ENCODE data around the gene ARL15. TPM values are rescaled to one million over a fixed set of nuclear protein-coding genes. Genes with fewer than 3 reads are reported as not detected.

The ARL15 gene
- total RNA-seq, 1 donor from 2014 or later, result 20.2 TPM

DNA sequence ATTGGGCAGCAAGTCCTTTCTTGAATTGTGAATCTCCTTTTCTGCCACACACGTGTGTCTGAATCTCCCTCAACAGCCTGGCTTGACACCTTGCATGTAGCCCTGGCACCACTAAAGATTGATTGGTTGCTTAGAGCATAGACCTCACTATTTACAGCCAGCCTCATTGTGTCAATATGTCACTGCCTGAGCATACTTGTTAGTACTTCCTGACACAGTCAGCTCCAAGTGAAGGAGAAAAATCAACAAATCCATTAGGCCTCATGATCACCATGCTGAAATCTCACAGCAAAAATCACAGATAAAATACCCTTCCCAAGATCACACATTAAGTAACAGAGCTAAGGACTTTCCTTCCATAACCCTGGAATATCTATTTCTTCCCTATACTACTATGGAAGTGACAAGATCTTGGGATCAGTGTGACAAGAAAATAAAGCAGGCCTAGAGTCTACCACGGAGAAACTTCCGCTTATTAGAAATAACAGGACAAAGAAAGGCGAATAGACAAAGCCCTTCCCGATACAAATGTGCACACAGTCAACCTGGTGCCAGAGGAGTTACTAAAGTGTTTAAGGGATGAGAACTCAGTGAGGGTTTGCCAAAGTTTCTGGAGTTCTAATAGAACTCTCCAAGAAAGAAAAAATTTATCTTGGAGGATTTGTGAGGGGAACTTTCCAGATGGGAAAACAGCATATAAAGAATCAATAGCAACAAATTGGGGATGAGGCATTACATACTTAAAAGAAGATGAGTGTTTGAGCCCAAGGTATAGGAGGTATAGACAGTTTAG lies 5.6 kb upstream of the ARL15 start:
- DNase-seq (ENCODE audit: low spot score), result no peak

DNA sequence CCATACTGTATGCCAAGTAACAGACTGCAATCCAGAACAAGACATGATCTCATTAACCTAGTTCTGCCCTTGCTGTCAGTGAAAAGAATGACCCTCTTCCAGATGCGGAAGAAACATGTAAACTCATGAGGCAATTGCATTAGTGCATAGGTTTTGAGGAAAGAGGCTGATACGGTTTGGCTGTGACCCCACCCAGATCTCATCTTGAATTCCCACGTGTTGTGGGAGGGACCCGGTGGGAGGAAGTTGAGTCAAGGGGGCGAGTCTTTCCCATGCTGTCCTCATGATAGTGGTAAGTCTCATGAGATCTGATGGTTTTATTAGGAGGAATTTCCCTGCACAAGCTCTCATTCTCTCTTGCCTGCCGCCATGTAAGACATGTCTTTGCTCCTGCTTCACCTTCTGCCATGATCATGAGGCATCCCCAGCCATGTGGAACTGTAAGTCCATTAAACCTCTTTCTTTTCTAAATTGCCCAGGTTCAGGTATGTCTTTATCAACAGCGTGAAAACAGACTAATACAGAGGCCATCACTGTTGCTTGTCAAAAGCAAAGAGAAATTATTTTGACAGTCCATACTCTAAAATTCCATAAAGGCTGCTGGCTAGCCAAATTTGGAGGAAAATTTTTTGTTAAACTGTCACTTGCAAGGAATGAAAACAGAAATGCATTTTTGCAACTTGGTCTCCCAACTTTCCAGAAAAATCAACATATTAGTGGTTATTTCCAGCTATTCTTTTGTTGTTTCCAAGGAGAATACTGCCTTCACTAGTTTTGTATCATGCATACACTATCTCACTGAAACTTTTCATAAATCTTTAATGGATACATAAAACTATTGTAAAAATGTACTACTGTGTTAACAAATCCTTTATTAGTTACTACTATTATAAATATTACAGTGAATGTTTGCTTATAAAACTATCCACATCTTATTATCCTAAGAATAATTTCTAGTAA lies 3.2 kb upstream of the ARL15 start:
- DNase-seq (ENCODE audit: low spot score), result no peak

DNA sequence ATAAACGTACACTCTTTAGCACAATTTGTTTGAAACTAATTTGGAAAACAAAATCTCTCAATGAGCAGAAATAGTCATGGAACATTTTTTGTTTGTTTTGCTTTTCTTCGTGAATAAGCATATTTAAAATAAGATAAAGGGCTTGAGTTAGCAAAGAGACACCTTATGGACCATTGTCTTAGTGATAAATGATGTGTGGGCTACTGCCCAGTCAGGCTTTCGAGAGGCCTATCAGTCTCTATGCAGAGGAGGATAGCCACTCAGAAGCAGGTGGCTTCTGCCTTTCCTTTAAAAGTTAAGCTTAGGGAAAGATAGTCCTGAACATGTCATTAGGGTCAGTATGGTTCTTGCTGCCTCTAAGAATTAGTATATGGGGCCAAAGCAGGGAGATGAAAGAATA lies 2.1 kb upstream of the ARL15 start:
- DNase-seq (ENCODE audit: low spot score), result no peak

DNA sequence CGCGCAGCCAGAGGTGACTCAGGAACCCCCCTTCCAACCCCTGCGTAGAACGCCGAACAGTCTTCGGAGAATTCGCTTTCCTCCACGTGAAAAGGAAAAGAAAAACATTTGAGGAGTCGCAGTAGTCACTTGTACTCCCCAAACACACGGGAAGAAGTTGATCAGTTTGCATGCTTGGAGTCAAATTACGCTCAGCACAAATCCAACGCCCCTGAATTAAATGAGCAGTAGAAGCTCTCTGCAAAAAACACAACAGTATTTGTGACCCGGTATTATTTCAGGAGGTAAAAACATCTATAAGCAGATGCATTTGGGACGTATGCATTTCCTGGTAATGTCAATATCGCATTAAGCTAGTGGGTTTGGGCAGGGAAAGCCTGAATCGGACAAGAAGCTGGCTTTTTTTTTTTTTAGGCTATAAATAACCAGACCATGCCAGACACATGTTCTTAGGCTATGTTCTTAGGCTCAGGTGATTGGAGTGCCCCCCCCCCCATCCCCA lies 854 bp upstream of the ARL15 start:
- DNase-seq (ENCODE audit: low spot score), result peak; percentile 53

DNA sequence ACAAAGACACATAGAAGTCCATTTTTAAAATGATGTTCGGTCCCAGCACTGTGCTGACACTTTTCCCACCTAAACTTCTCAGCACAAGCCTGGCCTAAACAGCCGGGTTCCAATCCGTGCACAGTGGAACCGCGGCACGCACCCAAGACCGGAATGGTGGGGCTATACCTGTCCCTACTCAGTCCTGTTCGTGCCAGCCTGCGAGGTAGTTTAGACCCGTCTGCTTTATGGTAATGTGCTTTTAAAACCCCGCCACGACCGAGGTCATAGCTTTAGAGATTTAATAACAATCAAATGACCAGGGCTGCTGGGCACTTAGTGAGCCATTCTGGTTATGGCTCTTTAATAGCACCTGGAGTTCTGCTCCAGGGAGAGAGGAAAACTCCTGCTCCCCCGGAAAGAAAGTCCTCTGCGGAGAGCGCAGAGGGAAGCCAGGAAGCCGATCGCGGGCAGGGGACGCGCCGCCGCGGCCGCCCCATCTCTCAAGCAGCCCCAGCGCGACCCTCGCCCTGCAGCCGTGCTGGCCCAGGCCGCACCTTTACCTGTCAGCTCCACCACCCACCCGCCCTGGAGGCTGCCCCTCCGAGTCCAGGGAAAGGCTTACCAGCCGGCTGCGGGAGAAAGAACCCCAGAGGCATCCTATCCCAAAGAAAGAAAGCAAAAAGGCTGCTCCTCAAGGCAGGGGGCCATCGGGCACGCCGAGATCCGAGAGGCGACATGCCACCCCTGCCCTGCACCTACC lies 511 bp downstream of the ARL15 start:
- no peak for DNase-seq (ENCODE audit: low spot score)

DNA sequence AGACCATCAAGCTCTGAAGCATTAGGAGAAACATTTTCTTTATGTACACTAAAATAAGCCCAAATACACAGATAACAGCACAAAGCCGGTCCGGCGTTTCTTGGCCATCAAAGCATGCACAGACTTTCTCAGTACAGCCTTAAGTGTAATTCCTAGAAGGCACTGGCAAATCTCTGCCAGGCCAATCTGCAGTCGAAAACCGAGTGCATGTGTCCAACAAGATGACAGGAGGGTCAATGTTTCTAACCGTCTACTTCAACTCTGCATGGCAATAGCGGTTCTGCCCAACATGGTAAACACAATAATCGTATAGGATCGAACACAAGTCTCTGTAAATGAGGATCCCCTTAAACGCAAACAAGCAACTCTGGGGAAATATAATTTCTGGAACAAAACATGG lies 1.1 kb downstream of the ARL15 start:
- DNase-seq (ENCODE audit: low spot score), result peak; percentile 57

DNA sequence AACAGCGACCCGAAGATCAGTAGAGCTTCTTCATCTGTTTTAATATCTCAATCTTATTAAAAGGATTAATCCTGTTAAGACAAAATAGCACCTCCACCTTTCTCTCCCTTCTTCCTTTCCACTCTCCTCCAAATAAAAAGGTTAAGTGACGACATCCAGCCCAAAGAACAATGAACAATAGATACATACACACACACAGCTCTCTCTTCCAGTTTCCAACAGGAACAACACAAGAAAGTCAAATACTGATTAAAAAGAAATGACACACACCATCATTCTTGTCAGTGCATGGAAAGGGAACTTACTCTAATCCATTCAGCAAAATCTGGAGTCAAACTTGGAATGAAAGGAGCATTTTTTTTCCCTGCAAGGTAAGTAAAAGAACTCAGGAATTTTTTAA lies 2.8 kb downstream of the ARL15 start:
- no peak for DNase-seq (ENCODE audit: low spot score)

DNA sequence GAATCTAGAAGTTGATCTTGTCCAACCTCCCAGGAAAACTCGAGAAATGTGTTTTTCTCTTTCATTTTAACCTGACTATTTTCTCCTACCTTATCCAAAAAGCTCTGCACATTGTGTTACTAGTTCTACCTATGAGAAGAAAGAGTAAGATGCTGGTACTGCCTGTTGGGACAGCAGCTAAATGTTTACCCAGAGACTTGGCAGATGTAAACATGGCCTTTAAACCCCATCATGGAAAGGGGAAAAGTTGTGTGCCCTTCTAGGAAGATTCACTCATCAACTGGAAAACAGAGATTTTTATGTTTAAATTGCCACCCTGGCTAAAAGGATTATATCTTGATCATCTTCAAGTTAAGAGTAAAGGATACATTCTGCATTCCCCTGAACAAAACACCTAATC lies 3.5 kb downstream of the ARL15 start:
- no peak for DNase-seq (ENCODE audit: low spot score)

DNA sequence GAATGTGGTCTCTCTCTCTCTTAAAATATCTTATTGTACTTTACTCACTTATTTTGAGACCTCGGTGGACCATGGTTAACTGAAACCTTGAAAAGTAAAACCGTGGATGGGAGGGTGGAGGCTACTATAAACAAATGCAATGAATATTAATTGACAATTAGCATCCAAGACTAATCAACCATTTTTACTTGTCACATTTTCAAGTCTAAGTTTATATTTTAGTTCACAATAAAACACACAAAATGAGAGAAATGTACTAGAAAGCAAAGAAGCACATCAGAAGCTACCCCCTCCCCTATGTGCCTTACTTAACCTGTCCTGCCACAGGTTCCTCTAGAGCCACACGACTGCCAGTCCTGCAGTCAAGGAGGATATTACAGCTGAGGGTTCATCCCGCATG lies 4.6 kb downstream of the ARL15 start:
- DNase-seq (ENCODE audit: low spot score), result no peak

DNA sequence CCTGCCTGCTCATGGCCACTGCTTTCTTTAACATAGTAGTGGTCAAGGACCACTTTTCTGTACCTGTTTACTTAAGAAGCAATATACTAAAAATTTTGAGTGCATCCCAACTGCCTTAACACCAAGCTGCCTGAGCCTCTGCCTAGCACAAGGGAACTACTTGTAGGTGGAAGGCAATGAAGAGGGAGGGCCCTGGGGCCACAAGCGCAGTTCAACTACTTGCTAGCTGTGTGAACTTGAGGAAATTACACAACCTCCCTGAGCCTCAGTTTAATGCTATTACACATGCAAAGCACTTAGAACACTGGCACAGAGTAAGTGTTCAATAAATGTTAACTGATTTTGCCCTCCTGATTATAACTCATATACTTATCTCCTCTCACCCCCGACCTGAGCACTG lies 6.3 kb downstream of the ARL15 start:
- no peak for DNase-seq (ENCODE audit: low spot score)

DNA sequence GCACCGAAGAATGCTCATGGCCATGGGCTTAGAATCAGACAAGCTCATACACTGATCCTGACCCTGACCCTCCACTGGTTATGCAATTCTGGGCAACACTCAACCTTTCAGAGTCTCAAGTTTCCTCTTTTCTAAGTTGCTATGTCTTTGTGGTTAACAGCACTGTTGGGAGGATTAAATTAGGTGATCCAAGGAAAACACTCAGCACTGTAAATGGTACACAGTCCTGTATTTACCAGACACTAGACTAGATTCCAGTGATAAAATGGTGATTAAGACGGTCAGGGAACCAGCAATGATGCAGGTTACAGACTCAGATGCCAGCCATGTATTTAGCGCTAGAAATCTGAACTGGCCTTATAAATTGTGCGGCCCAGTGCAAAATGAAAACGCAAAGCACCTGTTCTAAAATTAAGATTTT lies 8.1 kb downstream of the ARL15 start:
- no peak for DNase-seq (ENCODE audit: low spot score)

DNA sequence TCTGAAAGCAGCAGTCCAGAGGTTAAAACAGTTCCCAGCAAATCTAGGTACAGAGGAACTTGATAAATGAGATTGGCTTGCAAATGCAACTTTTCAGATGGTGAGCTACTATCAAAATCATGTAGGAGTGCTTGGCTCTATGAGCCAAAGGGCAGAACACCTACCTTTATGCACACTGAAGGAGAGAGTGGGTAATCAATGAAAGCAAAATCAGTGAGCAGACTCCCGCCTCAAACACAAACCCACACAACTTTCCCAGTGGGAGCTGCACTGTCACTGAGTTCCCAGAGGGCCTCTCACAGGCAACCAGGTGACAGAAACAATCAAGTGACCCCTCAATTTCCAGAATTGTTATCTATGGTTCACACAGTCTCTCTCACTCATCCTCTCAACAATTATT lies 8.5 kb downstream of the ARL15 start:
- DNase-seq (ENCODE audit: low spot score), result no peak

DNA sequence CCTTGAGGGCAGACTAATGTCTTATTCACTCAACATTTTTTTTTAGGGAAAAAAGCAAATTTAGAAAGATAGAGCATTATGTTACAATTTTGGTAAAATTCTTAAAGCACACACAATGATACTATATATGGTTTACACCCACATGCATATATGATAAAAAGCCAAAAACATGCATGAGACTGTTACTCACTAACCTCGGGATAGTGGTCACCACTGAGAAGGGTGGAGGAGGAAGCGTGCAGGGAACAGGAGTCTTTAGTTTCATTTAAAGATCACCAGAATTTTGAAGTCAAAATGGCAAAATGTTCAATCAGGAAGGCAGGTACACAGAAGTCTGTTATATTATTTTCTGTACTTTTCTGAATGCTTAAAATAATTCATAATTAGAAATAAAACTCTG lies 9.2 kb downstream of the ARL15 start:
- no peak for DNase-seq (ENCODE audit: low spot score)

DNA sequence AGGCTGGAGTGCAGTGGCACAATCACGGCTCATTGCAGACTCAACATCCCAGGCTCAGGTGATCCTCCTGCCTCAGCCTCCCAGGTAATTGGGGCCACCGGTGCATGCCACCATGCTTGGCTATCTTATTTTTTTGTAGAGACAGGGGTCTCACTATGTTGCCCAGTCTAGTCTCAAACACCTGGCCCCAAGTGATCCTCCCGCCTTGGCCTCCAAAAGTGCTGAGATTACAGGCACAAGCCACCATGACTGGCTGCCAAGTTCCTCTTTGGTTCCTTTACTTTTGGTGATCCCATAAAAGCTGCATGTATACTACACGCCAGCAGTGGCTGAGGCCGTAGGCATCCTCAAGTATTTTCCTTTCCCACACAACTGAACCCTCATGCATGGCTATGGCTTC lies 11.4 kb downstream of the ARL15 start:
- DNase-seq (ENCODE audit: low spot score), result no peak

DNA sequence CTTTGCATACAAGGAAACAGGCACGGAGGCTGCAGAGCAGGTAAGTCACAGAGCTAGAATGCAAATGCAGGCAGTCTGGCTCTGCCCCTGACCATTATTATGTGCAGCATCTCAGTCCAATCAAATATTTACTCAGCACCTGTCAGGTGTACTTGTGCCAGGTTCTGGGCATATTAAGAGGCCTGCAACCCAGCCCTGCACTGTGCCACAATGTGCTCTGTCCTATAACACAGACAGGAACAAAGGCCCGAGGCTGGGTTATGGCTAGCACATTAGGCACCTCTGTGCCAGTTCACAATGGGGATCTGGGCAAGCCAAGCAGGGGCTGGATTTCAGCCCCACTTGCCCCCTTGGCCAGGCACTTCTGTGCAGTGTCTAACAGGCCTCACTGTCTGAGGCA lies 14.0 kb downstream of the ARL15 start:
- no peak for DNase-seq (ENCODE audit: low spot score)

DNA sequence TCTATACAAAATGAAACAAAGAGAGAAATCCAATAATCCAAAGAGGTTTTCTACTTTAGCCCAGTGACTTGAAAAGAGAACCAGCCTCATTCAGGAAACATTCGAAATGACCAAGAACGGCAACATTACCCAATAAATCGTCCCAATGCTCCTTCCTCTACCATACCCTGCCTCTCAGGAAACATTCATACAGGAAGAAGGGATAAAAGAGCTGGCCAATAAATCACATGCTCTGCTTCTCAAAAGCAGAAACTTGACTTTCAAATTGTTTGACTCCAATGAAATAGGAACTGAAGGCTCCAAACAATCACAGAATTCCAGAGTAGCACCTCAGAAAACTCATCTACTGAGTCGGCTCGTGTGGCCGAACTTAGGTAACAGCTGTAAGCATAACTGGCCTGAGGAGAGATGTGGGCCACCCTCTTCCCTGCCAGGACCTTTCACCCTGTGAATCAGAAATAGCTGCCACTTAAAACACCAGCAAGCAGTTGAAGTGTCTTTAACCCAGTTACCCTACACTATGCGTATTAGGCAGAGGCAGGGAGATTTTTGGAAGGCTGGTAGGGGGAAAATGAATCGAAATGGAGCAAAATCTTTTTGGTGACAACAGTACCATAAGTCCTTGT lies 14.6 kb downstream of the ARL15 start:
- DNase-seq (ENCODE audit: low spot score), result peak; percentile 12

DNA sequence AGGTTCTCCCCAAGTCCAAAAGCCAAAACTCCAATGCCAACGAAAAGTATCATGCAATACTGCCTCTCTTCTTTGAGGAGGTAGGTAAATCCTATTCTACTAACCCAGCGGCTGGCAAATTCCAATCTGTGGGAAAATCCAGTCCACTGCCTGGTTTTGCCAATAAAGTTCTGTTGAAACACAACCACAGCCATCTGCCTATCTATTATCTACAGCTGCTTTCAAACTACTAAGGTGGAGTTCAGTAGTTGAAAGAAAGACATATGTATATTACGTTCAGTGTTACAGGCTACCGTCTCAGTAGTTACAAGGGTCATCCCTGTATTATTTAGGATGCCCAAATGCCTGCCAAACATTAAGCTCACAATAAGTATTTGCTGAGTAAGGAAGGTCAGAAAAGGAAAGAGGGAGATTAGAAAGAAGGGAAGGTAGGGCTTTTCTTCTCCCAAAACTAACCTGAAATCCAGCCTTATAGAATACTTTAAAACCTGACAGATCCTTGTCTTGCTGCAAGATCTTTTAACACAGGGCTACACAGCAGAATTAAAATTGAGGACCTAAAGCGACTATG lies 16.2 kb downstream of the ARL15 start:
- DNase-seq (ENCODE audit: low spot score), result no peak

DNA sequence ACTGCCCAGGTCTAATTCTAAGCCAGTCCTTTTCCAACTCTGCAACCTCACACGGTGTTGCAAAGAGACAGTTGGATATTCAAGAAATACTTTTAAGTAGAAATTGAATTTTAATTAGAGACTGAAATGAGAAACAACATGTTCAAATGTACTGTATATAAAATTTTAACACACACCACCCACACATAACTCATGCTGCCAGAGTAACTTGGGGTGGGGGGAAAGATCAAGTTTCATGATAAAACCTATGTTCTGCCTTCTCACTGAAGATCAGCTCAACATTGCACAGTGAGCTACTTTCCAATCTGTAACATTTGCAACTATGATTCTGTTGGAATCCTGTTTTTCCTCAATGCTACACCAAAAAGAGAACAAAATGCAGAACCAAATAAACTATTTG lies 17.5 kb downstream of the ARL15 start:
- no peak for DNase-seq (ENCODE audit: low spot score)

DNA sequence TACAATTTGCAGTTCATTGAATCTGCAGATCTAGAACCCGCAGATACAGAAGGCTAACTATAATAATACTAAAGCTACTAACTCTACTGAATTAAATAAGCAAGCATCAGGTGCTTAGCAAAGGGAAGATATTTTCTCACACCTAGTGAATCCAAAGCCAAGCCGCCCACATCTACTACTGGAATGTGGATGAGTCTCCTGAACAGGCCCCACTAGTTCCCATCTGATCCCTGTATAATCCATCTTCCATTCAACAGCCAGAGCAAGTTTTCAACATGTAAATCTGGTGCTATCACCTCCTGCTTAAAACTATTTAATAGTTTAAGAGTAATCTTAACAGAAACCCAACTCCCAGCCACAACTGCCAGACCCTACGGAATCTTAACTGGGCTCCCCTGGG lies 18.9 kb downstream of the ARL15 start:
- DNase-seq (ENCODE audit: low spot score), result no peak

DNA sequence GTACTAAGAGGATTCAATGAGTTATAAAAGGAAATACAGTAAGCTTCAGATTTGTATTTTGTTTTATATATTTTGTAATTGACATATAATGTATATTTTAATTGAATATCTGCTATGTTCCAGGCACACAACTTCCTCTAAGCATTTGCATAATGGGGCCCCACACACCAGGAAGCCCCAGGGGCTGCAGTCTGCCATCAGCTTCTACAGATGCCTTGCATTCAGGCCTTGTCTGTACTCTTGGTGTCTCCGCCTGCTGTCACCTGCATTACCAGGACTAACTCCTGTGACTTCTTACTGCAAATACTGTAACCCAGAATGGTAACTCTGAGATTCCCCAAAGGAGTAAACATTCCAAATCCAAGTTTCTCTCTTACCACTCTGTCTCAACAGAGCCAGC lies 20.6 kb downstream of the ARL15 start:
- no peak for DNase-seq (ENCODE audit: low spot score)

DNA sequence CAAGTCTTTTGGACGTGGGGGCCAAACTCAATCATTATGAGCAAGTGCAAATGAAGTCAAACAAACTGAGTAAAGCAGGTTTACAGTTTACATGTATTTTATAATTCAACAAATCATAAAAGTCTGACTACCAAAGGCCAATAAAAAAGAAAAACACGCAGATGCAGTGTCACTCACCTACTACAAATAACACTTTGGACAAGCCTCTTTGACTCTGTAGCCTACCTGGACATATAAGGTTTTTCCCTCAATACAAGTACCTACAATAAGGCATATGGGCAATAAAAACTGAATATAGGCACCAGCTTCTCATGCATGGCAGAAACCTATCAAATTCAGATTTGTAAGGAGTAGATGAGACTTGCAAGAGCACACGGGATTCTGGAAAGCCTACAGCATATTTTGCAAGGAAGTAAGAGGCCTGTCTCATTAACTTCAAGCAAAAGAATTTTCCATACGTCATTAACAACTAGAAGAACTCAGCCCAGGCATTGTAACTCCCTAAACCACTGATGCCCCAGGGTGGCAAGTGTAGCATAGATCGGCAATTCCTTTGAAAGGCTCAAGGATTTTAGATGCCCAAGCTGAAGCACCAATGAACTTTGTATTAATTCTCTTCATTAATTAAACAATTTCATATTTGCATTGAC lies 21.7 kb downstream of the ARL15 start:
- DNase-seq (ENCODE audit: low spot score), result no peak
